Measurements from ENCODE around the gene NUFIP2.

GRCh38 chr17:29294580-29294900, 592 bp upstream of the NUFIP2 start:
- TF ChIP-seq CTCF (IDR thresholded peaks at IDR 0.05): no peak
- no peak for TF ChIP-seq POLR2A (IDR thresholded peaks at IDR 0.05)

Data from suprapubic skin (tissue), 3 donors.